ENCODE results near the gene WNT7B. TPM values are rescaled to one million over a fixed set of nuclear protein-coding genes. Genes with fewer than 3 reads are reported as not detected.

The WNT7B gene
- total RNA-seq, 2 donors from 2014 or later = 0.19 TPM; not detected in 1

DNA sequence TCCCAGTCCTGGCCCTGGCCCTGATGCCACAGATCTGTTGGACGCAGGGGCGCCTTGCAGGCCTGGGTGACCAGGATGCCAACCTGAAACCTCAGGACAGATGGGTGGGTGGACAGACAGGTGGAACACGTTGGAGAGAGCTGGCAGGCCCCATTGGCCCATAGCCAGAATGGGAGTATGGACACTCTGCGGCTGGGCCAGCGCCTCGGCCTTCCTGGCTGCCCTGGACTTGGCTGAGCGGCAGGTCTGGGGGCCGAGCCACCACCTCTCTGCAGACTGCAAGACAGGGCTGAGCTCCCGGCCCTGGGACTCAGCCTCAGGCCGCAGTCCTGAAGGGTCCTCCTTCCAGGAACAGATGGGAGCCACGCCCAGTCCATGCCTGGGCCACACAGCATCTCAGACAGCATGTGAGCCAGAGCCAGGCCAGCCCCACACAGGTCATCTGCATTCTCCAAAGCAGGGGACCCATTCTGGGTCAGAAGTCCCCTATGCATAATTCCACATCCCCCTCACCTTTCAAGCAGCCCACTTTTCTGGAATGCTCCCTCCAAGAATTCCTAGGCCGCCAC is 14.1 kb downstream of the WNT7B start:
- Histone ChIP-seq H3K4me1 (no peaks in the 10 kb centered on the region), H3K27ac (no peak overlapping the region), H3K27me3 (no peaks in the 10 kb centered on the region), H3K36me3 (no peaks in the 10 kb centered on the region), H3K9me3 (no peaks in the 10 kb centered on the region), H3K4me3 (no peak overlapping the region)
- no peak for DNase-seq (ENCODE audit: low spot score)
- TF ChIP-seq, protein P1, sequence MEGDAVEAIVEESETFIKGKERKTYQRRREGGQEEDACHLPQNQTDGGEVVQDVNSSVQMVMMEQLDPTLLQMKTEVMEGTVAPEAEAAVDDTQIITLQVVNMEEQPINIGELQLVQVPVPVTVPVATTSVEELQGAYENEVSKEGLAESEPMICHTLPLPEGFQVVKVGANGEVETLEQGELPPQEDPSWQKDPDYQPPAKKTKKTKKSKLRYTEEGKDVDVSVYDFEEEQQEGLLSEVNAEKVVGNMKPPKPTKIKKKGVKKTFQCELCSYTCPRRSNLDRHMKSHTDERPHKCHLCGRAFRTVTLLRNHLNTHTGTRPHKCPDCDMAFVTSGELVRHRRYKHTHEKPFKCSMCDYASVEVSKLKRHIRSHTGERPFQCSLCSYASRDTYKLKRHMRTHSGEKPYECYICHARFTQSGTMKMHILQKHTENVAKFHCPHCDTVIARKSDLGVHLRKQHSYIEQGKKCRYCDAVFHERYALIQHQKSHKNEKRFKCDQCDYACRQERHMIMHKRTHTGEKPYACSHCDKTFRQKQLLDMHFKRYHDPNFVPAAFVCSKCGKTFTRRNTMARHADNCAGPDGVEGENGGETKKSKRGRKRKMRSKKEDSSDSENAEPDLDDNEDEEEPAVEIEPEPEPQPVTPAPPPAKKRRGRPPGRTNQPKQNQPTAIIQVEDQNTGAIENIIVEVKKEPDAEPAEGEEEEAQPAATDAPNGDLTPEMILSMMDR (IDR thresholded peaks at IDR 0.05) = no peak

DNA sequence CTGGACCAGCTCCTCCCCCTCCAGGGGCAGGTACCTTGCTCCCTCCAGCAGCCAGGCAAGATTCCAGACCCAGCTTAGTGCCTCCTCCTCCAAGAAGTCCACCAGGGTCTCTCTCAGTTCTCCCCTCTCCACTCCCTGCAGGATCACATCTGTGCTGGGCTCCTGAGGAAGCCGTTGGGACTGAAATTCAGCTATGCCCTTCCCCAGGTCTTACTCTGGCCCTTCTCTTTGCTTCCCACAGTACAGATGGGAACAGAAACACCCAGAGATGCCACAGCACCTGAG is 14.6 kb downstream of the WNT7B start:
- TF ChIP-seq, protein P1 (IDR thresholded peaks at IDR 0.05) = no peak
- DNase-seq (ENCODE audit: low spot score) = no peak
- Histone ChIP-seq H3K27ac (no peak overlapping the region), H3K27me3 (no peaks in the 10 kb centered on the region), H3K4me1 (no peaks in the 10 kb centered on the region), H3K9me3 (no peaks in the 10 kb centered on the region), H3K4me3 (no peak overlapping the region), H3K36me3 (no peaks in the 10 kb centered on the region)

DNA sequence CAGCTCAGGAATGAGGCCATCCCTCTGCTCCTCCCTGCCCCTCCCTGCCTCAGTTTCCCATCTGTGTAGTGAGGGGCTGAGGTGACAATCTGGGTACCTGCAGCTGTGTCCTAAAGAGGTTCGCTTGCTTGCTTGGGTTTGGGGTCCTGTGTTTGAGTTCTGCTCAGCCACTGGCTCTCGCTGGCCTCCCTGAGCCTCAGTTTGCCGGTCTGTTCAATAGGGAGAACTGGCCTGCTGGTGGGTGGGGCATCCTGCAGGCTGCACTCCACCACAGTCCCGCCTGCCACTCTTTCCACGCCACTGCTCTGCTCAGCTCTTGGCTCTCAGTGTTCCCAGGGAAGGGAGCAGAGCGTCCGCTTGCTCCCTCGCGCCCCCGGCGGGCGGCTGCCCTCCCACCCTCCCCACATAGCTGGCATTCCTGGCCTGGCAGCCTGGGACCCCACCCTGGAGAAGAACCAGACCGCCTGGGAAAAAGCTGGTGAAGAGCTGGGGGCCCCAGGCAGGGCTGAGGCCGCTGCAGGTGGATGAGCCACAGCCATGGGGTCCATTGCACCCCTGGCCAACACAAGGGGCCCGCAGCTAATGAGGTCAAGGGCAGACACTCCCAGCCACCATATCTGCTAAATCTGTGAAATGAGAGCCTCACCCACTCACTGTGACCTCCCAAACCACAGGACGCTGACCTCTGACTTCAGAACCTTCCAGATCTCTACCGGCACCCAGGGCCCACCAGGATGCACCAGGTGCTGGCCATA is 15.1 kb downstream of the WNT7B start:
- H3K36me3 ChIP-seq = no peaks in the 10 kb centered on the region
- no peak for DNase-seq (ENCODE audit: low spot score)
- no peaks in the 10 kb centered on the region for H3K9me3 ChIP-seq
- H3K4me1 ChIP-seq = no peaks in the 10 kb centered on the region
- no peaks in the 10 kb centered on the region for H3K27me3 ChIP-seq
- no peak overlapping the region for H3K4me3 ChIP-seq
- no peak overlapping the region for H3K27ac ChIP-seq
- TF ChIP-seq, protein P1 (IDR thresholded peaks at IDR 0.05) = no peak

DNA sequence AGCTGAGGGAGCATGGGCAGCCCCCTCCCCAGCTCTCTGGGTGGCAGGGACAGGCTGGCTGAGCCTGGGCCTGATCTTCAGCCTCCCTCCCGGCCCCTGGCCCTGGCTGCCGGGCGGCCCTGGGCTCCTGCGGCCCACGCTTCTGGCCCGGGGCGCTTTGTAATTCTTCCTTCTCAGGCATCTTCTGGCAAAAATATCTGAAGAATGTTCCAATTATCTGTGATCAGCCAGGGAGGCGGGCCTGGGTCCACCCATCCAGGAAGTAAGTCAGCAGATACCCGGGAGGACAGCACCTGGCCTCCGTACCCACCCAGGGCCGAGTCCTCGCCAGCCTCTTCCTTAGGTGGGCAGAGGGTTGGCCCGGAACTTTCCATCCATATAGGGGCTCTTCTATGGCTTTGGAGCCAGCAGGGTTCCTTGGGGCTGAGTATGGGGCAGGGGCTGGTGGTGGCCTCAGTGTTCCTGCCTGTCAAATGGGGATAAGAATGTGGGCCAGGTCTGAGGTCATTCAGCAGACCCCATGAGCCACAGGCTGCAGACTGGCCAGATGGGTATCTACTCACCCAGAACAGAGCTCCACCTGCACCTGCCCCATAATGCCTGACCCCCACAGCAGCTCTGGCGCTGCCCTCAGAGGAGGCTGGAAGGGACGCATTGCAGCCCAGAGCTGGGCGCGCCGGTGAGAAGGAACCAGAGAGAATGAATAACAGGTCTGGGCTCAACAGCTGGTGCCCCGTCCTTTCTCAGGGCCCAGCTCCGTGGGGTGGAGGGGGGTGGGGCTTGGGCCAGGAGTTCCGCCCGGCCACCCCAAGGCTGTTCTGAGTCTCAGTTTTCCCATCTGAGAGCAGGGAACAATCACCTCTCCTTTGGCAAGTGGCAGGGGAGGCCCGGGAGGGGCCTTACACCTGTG is 16.2 kb downstream of the WNT7B start:
- Histone ChIP-seq H3K9me3 (no peaks in the 10 kb centered on the region), H3K36me3 (no peaks in the 10 kb centered on the region), H3K4me1 (no peaks in the 10 kb centered on the region), H3K27me3 (no peaks in the 10 kb centered on the region), H3K27ac (no peak overlapping the region), H3K4me3 (no peak overlapping the region)
- DNase-seq (ENCODE audit: low spot score) = no peak
- TF ChIP-seq, protein P1 (IDR thresholded peaks at IDR 0.05) = no peak

DNA sequence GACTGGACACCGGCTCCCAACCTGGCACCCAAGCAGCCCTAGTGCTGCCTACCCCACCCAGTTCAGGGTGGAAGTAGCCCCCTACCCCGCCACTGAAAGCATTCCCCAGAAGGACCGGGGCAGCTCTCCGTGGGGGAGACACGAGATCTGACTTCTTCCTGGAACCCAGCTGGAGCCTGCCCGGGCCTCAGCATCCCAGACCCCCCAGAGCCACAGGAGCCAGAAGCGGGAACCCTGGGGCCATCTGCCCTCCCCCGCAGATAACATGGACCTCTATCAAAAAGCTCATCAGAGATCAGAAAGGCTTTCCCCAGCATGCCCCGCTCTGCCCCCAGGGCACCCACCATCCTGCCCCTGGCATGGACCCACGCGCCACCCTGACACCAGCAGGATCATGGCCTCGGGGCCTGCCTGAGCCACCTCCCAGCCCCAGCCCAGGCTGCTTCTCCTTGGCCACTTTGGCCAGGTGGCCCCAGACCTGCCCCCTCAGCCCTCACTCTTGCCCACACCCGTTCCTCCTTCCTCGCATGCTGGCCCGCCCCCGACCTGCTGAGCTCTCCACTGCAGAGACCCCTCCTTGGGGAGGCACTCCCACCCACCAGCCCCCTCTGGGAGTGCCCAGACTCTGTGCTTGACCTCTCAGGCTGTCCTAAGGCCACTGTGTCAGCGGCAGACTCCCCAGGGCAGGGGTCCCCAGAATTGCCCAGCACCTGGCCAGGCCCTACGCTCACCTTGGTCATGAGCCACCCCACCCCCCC is 17.1 kb downstream of the WNT7B start:
- Histone ChIP-seq H3K4me1 (no peaks in the 10 kb centered on the region), H3K27ac (no peak overlapping the region), H3K36me3 (no peaks in the 10 kb centered on the region), H3K27me3 (no peaks in the 10 kb centered on the region), H3K4me3 (no peak overlapping the region), H3K9me3 (no peaks in the 10 kb centered on the region)
- TF ChIP-seq, protein P1 (IDR thresholded peaks at IDR 0.05) = no peak
- no peak for DNase-seq (ENCODE audit: low spot score)
